ENCODE data around the gene IQGAP3.

Gene IQGAP3

GRCh38 chr1:156509424-156510034, 62.8 kb downstream of the IQGAP3 start:
- Histone ChIP-seq H3K27me3 (ENCODE audit: insufficient read depth, low read depth) (no peaks in the 10 kb centered on the region; the same call in 1 of the 2 replicates), H3K36me3 (ENCODE audit: insufficient read depth) (no peaks in the 10 kb centered on the region), H3K27ac (no peak overlapping the region), H3K9ac (no peak overlapping the region), H3K4me2 (no peak overlapping the region), H3K4me3 (IDR thresholded peaks at IDR 0.05; ENCODE audit: insufficient read depth, low read depth, low read length) (no peak overlapping the region), H2AFZ (ENCODE audit: low read depth) (no peak overlapping the region), H3K79me2 (ENCODE audit: insufficient read depth, low read depth) (no peaks in the 10 kb centered on the region), H4K20me1 (ENCODE audit: insufficient read depth) (no peaks in the 10 kb centered on the region), H3K4me1 (ENCODE audit: low read depth, poor library complexity, severe bottlenecking) (peaks cover 36% of the 10 kb centered on the region)
- no peak for TF ChIP-seq CTCF (conservative IDR thresholded peaks at IDR 0.05; ENCODE audit: low read depth, low read length)

GRCh38 chr1:156508955-156509234, 63.5 kb downstream of the IQGAP3 start:
- H3K27ac ChIP-seq: no peak overlapping the region
- peaks cover 42% of the 10 kb centered on the region for H3K4me1 ChIP-seq (ENCODE audit: low read depth, poor library complexity, severe bottlenecking)
- H3K9ac ChIP-seq: no peak overlapping the region
- no peak for TF ChIP-seq CTCF (conservative IDR thresholded peaks at IDR 0.05; ENCODE audit: low read depth, low read length)
- H3K79me2 ChIP-seq (ENCODE audit: insufficient read depth, low read depth): no peaks in the 10 kb centered on the region
- H3K4me3 ChIP-seq (IDR thresholded peaks at IDR 0.05; ENCODE audit: insufficient read depth, low read depth, low read length): no peak overlapping the region
- H3K36me3 ChIP-seq (ENCODE audit: insufficient read depth): no peaks in the 10 kb centered on the region
- H2AFZ ChIP-seq (ENCODE audit: low read depth): no peak overlapping the region
- H3K27me3 ChIP-seq (ENCODE audit: insufficient read depth, low read depth): no peaks in the 10 kb centered on the region; the same call in 1 of the 2 replicates
- H4K20me1 ChIP-seq (ENCODE audit: insufficient read depth): no peaks in the 10 kb centered on the region
- no peak overlapping the region for H3K4me2 ChIP-seq

- Histone ChIP-seq H3K27me3 (ENCODE audit: insufficient read depth, low read depth) (no peaks in the 10 kb centered on the region; the same call in 1 of the 2 replicates), H3K9ac (no peak overlapping the region), H3K4me3 (IDR thresholded peaks at IDR 0.05; ENCODE audit: insufficient read depth, low read depth, low read length) (no peak overlapping the region), H3K79me2 (ENCODE audit: insufficient read depth, low read depth) (no peaks in the 10 kb centered on the region), H2AFZ (ENCODE audit: low read depth) (peak overlapping the region; percentile 15), H3K4me2 (peak overlapping the region; percentile 2), H3K27ac (no peak overlapping the region), H3K36me3 (ENCODE audit: insufficient read depth) (no peaks in the 10 kb centered on the region), H4K20me1 (ENCODE audit: insufficient read depth) (no peaks in the 10 kb centered on the region), H3K4me1 (ENCODE audit: low read depth, poor library complexity, severe bottlenecking) (peaks cover 47% of the 10 kb centered on the region)
- TF ChIP-seq CTCF (conservative IDR thresholded peaks at IDR 0.05; ENCODE audit: low read depth, low read length): no peak
Observed at GRCh38 chr1:156508205-156508954, 64.0 kb downstream of the IQGAP3 start.

GRCh38 chr1:156506450-156506849, 65.9 kb downstream of the IQGAP3 start:
- Histone ChIP-seq H3K27ac (no peak overlapping the region), H3K4me3 (IDR thresholded peaks at IDR 0.05; ENCODE audit: insufficient read depth, low read depth, low read length) (no peak overlapping the region), H3K27me3 (ENCODE audit: insufficient read depth, low read depth) (no peaks in the 10 kb centered on the region; the same call in 1 of the 2 replicates), H3K9ac (no peak overlapping the region), H4K20me1 (ENCODE audit: insufficient read depth) (no peaks in the 10 kb centered on the region), H3K36me3 (ENCODE audit: insufficient read depth) (no peaks in the 10 kb centered on the region), H3K4me1 (ENCODE audit: low read depth, poor library complexity, severe bottlenecking) (peaks cover 67% of the 10 kb centered on the region), H3K4me2 (peak overlapping the region; percentile 96; the same call in 1 of the 2 replicates), H3K79me2 (ENCODE audit: insufficient read depth, low read depth) (no peaks in the 10 kb centered on the region), H2AFZ (ENCODE audit: low read depth) (no peak overlapping the region)
- TF ChIP-seq CTCF (conservative IDR thresholded peaks at IDR 0.05; ENCODE audit: low read depth, low read length): no peak

All from KMS-11 (cell line).